Natural killer cell (primary cell): Measurements from ENCODE around the gene RGS14. TPM values are rescaled to one million over a fixed set of nuclear protein-coding genes. Genes with fewer than 3 reads are reported as not detected.

ENCODE experiments used
- ATAC-seq, 3 donors: fragments of 150-1000 bp in 2 of 3; fragments of 200-7000 bp in 1 of 3; cut with Tn5 transposase; 1 replicate in 1 of 3; 2 replicates in 2 of 3; pipeline ENCODE4 v1.10.0; 2021; ENCODE audit warnings: mild to moderate bottlenecking in 2 of 3, moderate library complexity in 2 of 3
- DNase-seq, 2 donors: peaks; one replicate each; pipeline versions ENCODE4 v3.0.0 to v3.0.0-alpha.2; 2013 to 2021; ENCODE audit warnings: mixed read lengths in 1 of 2
- H3K27ac ChIP-seq: one replicate; pipeline ENCODE4 v1.5.1; 2013; ENCODE audit warnings: mild to moderate bottlenecking, low read length
- H3K27me3 ChIP-seq: one replicate; pipeline ENCODE4 v1.6.1; 2013; ENCODE audit warnings: low read length; ENCODE audit not compliant: control insufficient read depth, insufficient read depth
- H3K36me3 ChIP-seq: one replicate; pipeline ENCODE4 v1.6.1; 2013; ENCODE audit warnings: low read length; ENCODE audit not compliant: control insufficient read depth, insufficient read depth
- H3K4me1 ChIP-seq: one replicate; pipeline ENCODE4 v1.6.1; 2013; ENCODE audit warnings: low read length; ENCODE audit not compliant: control insufficient read depth, insufficient read depth
- H3K4me3 ChIP-seq: one replicate; pipeline ENCODE4 v1.5.1; 2013; ENCODE audit warnings: low read length
- H3K9me3 ChIP-seq: one replicate; pipeline ENCODE4 v1.6.1; 2013; ENCODE audit warnings: low read length; ENCODE audit not compliant: control insufficient read depth, insufficient read depth
- H3K27ac Mint-ChIP-seq, 2 donors: one replicate each; pipeline ENCODE4 v1.8.0; 2022; ENCODE audit warnings: mild to moderate bottlenecking in 2 of 2, mixed read lengths in 2 of 2, moderate library complexity in 1 of 2
- H3K27me3 Mint-ChIP-seq, 2 donors: one replicate each; pipeline ENCODE4 v1.8.0; 2022; ENCODE audit warnings: low read depth in 2 of 2, mixed read lengths in 2 of 2
- H3K36me3 Mint-ChIP-seq: one replicate; pipeline ENCODE4 v1.8.0; 2022; ENCODE audit warnings: mixed read lengths
- H3K4me1 Mint-ChIP-seq, 2 donors: one replicate each; pipeline ENCODE4 v1.8.0; 2022; ENCODE audit warnings: mixed read lengths in 2 of 2
- H3K4me3 Mint-ChIP-seq: one replicate; pipeline ENCODE4 v1.8.0; 2022; ENCODE audit warnings: mild to moderate bottlenecking, moderate library complexity, mixed read lengths
- H3K9me3 Mint-ChIP-seq, 2 donors: one replicate each; pipeline ENCODE4 v1.8.0; 2022; ENCODE audit warnings: mixed read lengths in 2 of 2
- WGBS: methylation state at CpG from one replicate; pipeline ENCODE4 v1.1.7; 2013; ENCODE audit warnings: missing lambda C conversion rate; ENCODE audit not compliant: insufficient coverage; 5-methylcytosine and 5-hydroxymethylcytosine counted together
- intact Hi-C: fragments of 100-400 bp; cut with micrococcal nuclease; formaldehyde crosslinking; loops from one replicate; pipeline ENCODE4 v1.14.2; 2022
- total RNA-seq, 4 donors: library from RNA; stranded (reverse); fragments of 120-200 nt in 1 of 4; gene quantifications; one replicate each; pipeline versions ENCODE4 v1.2.3 to v1.2.4, GENCODE V29; 2013 to 2022
- TF ChIP-seq, protein P1 (sequence below): fragments of 200-600 bp; IDR thresholded peaks from one replicate; pipeline ENCODE4 v1.8.0; 2022; ENCODE audit warnings: antibody characterized with exemption

Gene RGS14
- total RNA-seq, 3 donors from 2014 or later (not counting 1 experiment from before 2014, with no cell fraction given) = 57.3 to 87.0 (median 66.1) TPM

DNA sequence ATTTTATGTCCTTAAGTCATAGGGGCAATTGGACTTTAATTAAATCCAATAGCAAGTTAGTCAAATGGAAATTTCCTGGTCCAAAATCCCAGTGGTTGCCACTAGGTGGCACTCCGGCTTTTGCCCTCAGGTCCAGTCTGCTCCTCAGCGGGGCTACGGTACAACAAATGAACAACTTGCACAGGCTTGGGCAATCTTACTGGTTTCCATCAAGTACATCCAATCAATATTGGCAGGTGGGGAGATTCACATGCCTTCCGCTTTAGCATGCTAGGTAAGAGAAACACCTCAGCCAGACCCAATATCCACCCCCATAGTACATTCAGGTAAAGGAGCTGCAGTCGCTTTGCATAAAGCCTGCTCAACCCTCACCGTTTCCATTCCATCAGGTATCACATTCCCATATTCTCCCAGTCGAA lies 39.8 kb upstream of the RGS14 start:
- Mint-ChIP-seq H3K9me3 (no peaks in the 10 kb centered on the region), H3K4me1 (peaks cover 9 to 11% of the 10 kb centered on the region in 2 donors), H3K27me3 (no peaks in the 10 kb centered on the region), H3K27ac (no peak overlapping the region), H3K36me3 (no peaks in the 10 kb centered on the region), H3K4me3 (no peak overlapping the region)
- Histone ChIP-seq H3K27me3 (no peaks in the 10 kb centered on the region), H3K4me1 (peaks cover 23% of the 10 kb centered on the region), H3K27ac (no peak overlapping the region), H3K4me3 (no peak overlapping the region), H3K36me3 (peaks cover 1% of the 10 kb centered on the region), H3K9me3 (no peaks in the 10 kb centered on the region)
- intact Hi-C loops = loop anchor here (1.0 to 5.0 kb wide), 2 partner anchors 134 to 183 kb away; no protein-coding TSS in a partner anchor
- WGBS = 36% methylated on average over 7 of the region's 7 CpGs
- DNase-seq (peak; percentile 71 to 88), ATAC-seq (peak; percentile 82 to 94 (median 89))
- TF ChIP-seq, protein P1, sequence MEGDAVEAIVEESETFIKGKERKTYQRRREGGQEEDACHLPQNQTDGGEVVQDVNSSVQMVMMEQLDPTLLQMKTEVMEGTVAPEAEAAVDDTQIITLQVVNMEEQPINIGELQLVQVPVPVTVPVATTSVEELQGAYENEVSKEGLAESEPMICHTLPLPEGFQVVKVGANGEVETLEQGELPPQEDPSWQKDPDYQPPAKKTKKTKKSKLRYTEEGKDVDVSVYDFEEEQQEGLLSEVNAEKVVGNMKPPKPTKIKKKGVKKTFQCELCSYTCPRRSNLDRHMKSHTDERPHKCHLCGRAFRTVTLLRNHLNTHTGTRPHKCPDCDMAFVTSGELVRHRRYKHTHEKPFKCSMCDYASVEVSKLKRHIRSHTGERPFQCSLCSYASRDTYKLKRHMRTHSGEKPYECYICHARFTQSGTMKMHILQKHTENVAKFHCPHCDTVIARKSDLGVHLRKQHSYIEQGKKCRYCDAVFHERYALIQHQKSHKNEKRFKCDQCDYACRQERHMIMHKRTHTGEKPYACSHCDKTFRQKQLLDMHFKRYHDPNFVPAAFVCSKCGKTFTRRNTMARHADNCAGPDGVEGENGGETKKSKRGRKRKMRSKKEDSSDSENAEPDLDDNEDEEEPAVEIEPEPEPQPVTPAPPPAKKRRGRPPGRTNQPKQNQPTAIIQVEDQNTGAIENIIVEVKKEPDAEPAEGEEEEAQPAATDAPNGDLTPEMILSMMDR = peak; percentile 86

GRCh38 chr5:177319913-177320588 lies 37.7 kb upstream of the RGS14 start:
- no peaks in the 10 kb centered on the region for H3K9me3 ChIP-seq
- Mint-ChIP-seq H3K27me3 (no peaks in the 10 kb centered on the region), H3K4me1 (peaks cover 15 to 18% of the 10 kb centered on the region in 2 donors), H3K4me3 (no peak overlapping the region), H3K9me3 (no peaks in the 10 kb centered on the region), H3K27ac (no peak overlapping the region), H3K36me3 (no peaks in the 10 kb centered on the region)
- DNase-seq (no peak), ATAC-seq (peak in 2 of 3 donors; percentile 25 to 44)
- H3K27me3 ChIP-seq = no peaks in the 10 kb centered on the region
- no peak overlapping the region for H3K4me3 ChIP-seq
- TF ChIP-seq, protein P1 = no peak
- H3K27ac ChIP-seq = no peak overlapping the region
- intact Hi-C loops = loop anchor here (5.0 kb wide), 1 partner anchor 132 kb away; no protein-coding TSS in a partner anchor
- H3K4me1 ChIP-seq = peaks cover 21% of the 10 kb centered on the region
- 72% methylated on average over 14 of the region's 14 CpGs for WGBS
- H3K36me3 ChIP-seq = peaks cover 1% of the 10 kb centered on the region

GRCh38 chr5:177320879-177321278 lies 36.8 kb upstream of the RGS14 start:
- no peaks in the 10 kb centered on the region for H3K27me3 ChIP-seq
- WGBS = 67% methylated on average over 7 of the region's 7 CpGs
- no peak overlapping the region for H3K27ac ChIP-seq
- H3K36me3 ChIP-seq = peaks cover 3% of the 10 kb centered on the region
- no peaks in the 10 kb centered on the region for H3K36me3 Mint-ChIP-seq
- no peaks in the 10 kb centered on the region for H3K9me3 ChIP-seq
- intact Hi-C loops = no loop called here
- no peak for ATAC-seq
- H3K4me1 ChIP-seq = peaks cover 21% of the 10 kb centered on the region
- H3K9me3 Mint-ChIP-seq = no peaks in the 10 kb centered on the region
- no peak overlapping the region for H3K4me3 ChIP-seq
- H3K4me1 Mint-ChIP-seq = peaks cover 15 to 20% of the 10 kb centered on the region in 2 donors
- H3K27me3 Mint-ChIP-seq = no peaks in the 10 kb centered on the region
- no peak for DNase-seq
- no peak overlapping the region for H3K27ac Mint-ChIP-seq
- no peak overlapping the region for H3K4me3 Mint-ChIP-seq
- TF ChIP-seq, protein P1 = no peak
